Stimulated activated naive CD4-positive, alpha-beta T cell (primary cell): ENCODE data around the gene HS3ST1.
A peak's percentile ranks its signal among the peaks of the same experiment; 100 is the strongest.

Experiments used
- DNase-seq, 6 experiments: peaks; one replicate each; lab custom pipeline; 2025; lab: John Stamatoyannopoulos, UW

Gene HS3ST1

GRCh38 chr4:11431111-11431510 is 2.4 kb upstream of the HS3ST1 start:
- no peak for DNase-seq

- DNase-seq: no peak
Measured at GRCh38 chr4:11430536-11430935, 1.8 kb upstream of the HS3ST1 start.

- no peak for DNase-seq
Measured at GRCh38 chr4:11429699-11430045, 978 bp upstream of the HS3ST1 start.

GRCh38 chr4:11428899-11429698 is 405 bp upstream of the HS3ST1 start:
- DNase-seq: peak in 1 of 6 experiments; percentile 40

- DNase-seq: no peak
Measured at GRCh38 chr4:11427121-11427996, 1.3 kb downstream of the HS3ST1 start.

- no peak for DNase-seq
Measured at GRCh38 chr4:11426731-11427120, 2.0 kb downstream of the HS3ST1 start.

GRCh38 chr4:11426003-11426402 is 2.7 kb downstream of the HS3ST1 start:
- no peak for DNase-seq

- DNase-seq: no peak
Measured at GRCh38 chr4:11424856-11425255, 3.8 kb downstream of the HS3ST1 start.

- DNase-seq: peak in 4 of 6 experiments; percentile 2 to 28 (median 16)
Measured at GRCh38 chr4:11424000-11424399, 4.7 kb downstream of the HS3ST1 start.

- DNase-seq: no peak
Measured at GRCh38 chr4:11423465-11423864, 5.2 kb downstream of the HS3ST1 start.

GRCh38 chr4:11421116-11421515 is 7.6 kb downstream of the HS3ST1 start:
- no peak for DNase-seq

- no peak for DNase-seq
Measured at GRCh38 chr4:11420327-11420726, 8.4 kb downstream of the HS3ST1 start.

GRCh38 chr4:11418610-11419009 is 10.1 kb downstream of the HS3ST1 start:
- DNase-seq: peak in 1 of 6 experiments; percentile 15

- no peak for DNase-seq
Measured at GRCh38 chr4:11416767-11417113, 12.0 kb downstream of the HS3ST1 start.

- DNase-seq: no peak
Measured at GRCh38 chr4:11416071-11416766, 12.5 kb downstream of the HS3ST1 start.

GRCh38 chr4:11415409-11416070 is 13.2 kb downstream of the HS3ST1 start:
- no peak for DNase-seq

- no peak for DNase-seq
Measured at GRCh38 chr4:11412211-11412610, 16.5 kb downstream of the HS3ST1 start.

GRCh38 chr4:11409632-11410031 is 19.1 kb downstream of the HS3ST1 start:
- DNase-seq: no peak

- DNase-seq: no peak
Measured at GRCh38 chr4:11408233-11408967, 20.3 kb downstream of the HS3ST1 start.

- DNase-seq: no peak
Measured at GRCh38 chr4:11407551-11407950, 21.1 kb downstream of the HS3ST1 start.

- no peak for DNase-seq
Measured at GRCh38 chr4:11404431-11404830, 24.3 kb downstream of the HS3ST1 start.
